Stimulated activated CD8-positive, alpha-beta memory T cell treated with anti-CD3 and anti-CD28 coated beads, Interleukin-7, amount 100 ng/mL, for 4 hours (primary cell): ENCODE measurements around the gene RHOA.

ENCODE experiments used
- DNase-seq, 2 donors: peaks; one replicate each; pipeline ENCODE4 v3.0.0-alpha.2; 2020; ENCODE audit warnings: low read depth in 2 of 2

Gene RHOA

DNA sequence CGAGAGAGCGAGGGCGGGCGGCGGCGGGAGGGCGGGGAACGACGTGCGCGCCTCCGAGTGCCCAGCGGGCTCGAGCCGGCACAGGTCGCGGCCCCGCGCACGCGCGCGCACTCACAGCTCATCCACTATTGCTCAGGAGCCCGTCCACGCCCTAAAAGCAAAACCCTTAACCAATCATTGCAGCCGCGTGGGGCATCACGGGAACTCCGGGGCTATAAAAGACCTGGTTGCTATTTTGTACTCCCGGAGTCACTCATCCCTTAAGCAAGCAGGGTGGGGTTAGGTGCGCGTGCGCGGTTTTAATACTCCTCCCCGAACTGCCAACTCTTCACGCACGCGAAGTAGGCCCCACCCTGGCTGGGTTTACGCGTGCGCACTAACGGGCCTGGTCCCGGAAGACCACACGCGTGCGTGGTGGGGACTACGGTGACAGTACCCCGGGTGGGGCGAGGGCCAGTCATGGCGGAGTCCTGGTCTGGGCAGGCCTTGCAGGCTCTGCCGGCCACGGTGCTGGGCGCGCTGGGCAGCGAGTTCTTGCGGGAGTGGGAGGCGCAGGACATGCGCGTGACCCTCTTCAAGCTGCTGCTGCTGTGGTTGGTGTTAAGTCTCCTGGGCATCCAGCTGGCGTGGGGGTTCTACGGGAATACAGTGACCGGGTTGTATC is at the start of gene RHOA, which contains the start of gene TCTA:
Gene RHOA (minus strand): TSS at position 9 of the 664 bp plus-strand sequence. CDS start 36,387 bp downstream, outside the sequence.
Gene TCTA (plus strand): TSS at position 456 of the 664 bp plus-strand sequence. CDS start 4 bp downstream, at position 460.
- peak; percentile 99 for DNase-seq

DNA sequence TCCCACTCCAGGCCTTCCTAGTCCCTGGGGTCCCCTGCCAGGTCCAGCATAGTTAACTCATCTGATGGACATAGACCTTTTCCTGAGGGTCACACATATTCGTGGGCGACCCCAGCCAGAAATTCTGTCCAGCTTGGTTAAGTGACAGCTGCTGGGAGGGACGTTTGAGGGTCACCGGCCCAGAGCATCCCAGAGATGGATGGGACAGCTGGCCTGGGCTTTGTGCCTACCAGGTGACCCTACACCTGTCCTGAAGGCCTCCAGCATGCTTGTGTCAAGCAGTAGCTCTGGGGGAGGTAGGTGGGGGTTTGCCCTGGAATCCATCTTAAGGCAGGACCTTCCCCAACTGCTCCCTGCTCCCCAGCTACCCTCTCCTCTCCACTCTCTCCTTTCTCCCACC is 49.2 kb upstream of the RHOA start:
- no peak for DNase-seq

DNA sequence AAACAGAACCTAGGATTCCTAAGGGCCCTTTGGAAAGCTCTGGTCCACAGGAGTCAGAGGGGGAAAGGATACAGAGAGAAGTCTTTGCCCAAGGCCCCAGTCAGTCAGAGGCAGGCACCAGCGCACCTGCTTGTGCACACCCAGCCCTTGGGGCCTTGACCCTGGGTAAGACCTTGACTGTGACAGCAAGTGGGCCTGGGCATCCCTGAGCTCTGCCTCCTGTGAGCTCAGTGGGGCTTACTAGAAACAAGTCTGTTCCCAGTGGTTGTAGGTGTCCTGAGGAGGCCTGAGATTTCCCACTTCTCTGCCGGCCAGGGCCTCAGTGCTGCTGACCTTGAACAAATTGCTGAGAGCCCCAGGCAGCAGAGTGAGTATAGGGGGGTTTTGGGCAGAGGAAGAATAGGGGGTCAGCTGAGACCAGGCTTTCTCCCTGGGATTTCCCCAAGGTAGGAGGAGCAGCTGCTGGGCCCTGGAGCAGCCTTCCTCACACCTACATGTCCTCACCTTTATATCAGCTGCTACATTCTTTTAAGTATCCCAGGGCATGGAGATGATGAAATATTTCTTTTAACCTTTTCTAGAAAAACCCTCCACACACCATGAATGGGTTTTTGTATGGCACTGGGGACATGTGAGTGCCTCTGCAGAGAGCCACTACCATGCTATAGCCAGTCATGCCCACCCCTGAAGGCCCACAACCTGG is 48.6 kb upstream of the RHOA start:
- no peak for DNase-seq

DNA sequence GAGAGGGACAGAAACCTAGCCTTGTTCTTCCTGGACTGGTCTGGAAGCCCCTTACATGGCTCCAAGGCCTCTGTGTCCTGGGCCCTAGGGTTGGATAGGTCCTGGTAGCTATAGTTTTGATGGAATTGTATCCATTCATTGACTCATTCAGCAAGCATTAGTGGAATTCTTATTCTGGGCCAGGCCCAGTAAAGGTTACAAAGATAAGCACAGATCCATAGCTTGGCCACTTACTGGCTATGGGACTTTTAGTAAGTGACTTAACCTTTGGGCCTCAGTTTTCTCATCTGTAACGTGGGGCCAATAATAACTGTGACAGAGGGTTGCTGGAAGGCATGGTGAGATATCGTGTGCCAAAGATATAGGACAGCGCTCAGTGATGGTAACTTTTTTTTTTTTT is 44.7 kb upstream of the RHOA start:
- DNase-seq: no peak

DNA sequence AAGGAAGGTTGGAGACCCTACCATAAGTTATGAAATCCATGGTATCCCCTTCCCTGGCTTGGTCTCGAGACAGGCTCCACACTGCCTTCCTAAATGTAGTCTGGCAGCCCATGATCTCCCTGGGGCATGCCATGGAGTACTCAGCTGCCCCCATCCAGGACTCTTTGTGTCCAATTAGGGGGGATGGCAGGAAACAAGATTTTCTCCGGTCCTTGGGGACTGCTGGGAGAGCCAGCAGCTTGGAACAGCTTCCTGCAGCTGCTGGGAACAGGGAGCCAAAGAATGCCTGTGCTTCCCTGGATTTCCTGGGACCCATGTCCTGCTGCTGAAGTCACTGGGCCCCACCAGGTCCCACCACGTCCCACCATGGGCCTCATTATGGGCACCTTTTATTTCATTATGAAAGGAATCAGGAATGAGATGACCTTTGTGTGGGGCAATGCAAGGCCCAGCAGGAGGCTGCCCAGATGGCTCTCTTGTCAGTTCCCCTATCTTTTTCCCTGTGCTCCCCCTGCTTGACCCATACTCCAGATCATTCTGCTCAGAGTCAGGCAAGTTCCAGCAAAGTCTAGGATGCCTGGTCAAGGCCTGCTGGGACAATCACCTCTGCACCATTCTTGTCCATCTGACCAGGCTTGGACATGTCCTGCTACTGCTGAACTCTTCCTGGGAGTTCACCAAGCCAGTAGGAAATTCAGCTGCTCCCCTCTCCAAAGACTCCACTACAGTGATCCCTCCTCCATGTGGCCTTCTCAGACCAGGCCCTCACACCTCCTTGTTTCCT is 43.3 kb upstream of the RHOA start:
- DNase-seq: no peak

DNA sequence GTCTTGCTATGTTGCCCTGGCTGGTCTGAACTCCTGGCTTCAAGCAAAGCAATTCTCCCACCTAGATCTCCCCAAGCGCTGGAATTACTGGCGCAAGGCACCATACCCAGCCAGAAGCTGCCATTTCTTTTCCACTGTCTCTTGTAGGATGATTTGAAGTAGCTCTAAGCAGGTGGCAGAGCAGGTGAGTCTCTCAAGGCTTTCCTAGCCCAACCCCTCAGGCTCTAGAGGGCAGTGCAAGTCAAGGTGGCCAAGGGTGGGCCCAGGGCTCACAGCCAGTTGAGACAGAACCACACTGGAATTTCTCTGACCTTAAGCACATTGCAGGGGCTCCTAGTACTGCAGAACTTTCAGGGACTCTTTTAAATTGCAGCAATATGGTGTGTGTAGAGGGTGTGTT is 42.7 kb upstream of the RHOA start:
- no peak for DNase-seq

DNA sequence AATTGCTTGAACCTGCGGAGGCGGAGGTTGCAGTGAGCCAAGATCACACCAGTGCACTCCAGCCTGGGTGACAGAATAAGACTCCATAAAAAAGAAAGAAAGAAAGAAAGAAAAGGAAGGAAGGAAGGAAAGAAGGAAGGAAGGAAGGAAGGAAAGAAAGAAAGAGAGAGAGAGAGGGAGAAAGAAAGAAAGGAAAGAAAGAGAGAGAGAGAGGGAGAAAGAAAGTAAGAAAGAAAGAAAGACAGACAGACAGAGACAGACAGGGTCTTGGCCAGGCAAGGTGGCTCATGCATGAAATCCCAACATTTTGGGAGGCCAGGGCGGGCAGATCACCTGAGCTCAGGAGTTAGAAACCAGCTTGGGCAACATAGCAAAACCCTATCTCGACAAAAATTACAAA is 41.8 kb upstream of the RHOA start:
- DNase-seq: no peak

DNA sequence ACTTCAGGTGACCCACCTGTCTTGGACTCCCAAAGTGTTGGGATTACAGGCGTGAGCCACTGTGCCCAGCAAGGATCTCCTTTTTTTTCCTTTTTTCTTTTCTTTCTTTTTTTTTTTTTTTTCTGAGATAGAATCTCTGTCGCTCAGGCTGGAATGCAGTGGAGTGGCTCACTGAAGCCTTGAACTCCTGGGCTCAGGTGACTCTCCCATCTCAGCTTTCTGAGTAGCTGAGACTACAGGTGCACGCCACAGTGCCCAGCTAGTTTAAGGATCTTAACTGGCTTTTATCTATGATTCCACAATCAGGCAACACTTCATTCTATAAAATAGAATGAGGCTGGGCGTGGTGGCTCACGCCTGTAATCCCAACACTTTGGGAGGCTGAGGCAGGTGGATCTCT is 33.6 kb upstream of the RHOA start:
- DNase-seq: no peak

DNA sequence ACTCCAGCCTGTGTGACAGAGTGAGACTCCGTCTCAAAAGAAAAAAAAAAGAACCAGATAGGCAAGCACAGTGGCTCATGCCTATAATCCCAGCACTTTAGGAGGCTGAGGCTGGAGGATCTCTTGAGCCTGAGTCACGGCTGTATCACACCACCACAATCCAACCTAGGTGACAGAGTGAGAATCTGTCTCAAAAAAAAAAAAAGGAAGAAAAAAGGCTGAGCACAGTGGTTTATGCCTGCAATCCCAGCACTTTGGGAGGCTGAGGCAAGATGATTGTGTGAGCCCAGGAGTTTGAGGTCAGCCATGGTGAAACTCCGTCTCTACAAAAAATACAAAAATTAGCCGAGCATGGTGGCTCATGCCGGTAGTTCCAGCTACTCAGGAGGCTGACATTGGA is 23.0 kb upstream of the RHOA start:
- DNase-seq: no peak

DNA sequence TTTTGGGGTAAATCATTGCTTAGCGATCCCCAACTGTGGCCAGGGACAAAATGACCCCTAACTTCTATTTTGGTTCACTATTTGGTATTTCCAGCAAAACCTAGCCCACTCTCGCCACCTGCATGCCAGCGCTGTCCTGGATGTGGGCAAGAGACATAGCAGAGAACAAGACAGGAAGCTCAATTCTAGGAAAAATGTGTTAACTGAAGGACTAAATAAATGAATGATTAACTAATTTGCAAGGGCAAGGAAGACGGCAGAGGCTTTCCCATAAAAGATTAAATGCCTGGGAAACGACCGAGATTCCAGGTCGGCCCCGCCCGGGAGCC is 16.9 kb upstream of the RHOA start:
- no peak for DNase-seq

DNA sequence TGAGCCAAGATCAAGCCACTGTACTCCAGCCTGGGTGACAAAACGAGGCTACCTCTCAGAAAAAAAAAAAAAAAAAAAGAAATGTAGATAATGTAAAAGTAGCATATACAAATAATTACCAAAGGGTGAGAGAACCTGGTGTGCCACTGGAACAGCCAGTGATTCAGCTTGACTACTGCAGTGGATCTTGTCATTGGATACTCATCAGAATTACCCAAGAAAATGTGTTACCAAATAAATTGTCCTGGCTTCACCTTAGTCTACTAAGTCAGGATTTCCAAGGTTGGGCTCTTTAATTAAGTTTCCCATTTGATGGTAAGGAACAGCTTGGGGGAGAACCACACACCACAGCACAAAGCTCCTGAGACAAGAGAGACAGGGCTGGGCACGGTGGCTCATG is 15.8 kb upstream of the RHOA start:
- DNase-seq: no peak

DNA sequence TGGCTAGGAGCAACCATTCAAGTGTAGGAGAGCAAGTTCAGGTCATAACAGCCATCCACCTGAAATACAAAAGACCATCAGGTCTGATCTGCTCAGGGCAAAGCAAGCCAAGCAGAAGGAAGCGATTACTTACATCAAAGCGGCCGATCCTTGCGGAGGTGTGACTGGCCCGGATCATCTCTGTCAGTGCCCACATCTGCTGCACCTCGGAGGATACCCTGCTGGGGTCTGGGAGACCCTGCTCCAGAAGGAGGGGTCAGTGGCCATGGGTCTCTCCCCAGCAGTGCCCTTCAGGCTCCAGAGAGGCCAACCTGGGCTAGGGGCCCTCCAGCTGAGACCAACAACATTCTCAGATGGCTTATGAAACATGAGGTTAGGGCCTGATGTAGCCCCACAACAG is 13.0 kb upstream of the RHOA start:
- DNase-seq: no peak

DNA sequence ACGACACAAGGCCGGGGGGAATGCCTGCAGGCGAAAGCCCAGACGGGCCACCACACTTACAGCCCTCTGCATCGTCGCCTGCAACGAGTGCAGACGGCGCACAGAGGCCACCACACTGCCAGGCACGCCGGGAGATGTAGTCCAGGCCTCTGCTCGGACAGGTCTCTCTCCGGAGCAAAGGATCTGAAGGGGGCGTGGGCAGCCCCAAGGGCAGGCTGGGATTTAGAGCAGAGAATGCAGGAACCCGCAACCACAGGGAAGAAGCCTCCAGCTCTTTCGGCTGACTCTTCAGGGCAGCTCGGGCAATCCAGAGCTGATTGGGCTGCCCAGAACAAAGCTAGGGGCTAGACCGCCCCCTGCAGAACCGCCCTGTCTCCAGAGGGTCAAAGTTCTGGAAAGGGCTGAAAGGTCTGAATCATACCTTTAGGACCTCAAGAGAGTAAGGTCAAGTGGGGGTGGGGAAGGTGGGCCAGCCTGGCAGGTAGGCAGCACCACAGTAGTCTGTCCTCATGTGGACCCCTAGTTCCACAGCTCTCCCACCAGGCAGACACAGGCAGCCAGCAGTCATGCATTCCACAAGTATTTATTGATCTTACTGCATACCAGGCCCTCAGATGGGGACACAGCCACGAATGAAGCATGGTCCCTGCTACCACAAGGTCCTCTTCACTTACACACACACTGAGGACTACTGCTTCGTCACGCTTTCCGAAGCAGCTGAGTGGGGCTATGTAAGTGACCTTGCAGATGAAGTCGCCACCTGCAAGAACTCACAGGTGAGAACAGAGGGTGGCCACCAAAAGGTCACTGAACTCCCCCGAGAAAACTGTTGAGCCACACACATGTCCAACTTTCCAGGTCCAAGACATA is 10.8 kb upstream of the RHOA start, which contains the start of gene AMT:
Gene AMT (minus strand): TSS at position 95 of the 870 bp plus-strand sequence. CDS start 23 bp downstream, at position 72.
- no peak for DNase-seq

DNA sequence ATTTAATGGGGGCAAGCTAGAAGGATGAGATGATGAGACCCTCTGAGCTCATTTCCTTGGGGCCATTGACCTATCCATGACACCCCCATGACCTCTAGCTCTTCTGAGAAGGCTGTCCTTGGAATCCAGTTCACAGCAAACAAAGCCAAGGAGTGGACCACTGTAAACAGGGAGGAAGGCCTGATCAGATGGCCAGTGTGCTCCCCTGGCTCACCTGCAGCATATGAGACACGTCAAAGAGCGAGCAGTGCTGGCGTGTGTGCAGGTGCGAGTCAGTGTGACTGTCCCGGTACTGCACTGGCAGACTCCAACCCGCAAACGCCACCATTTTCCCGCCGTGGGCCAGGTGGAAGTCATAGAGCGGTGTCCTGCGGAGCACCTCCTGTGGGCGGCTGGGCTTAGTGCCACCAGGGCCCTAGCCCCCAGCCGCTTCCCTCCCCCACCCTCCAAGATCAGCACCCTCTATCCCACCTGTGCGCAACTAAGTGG is 10.2 kb upstream of the RHOA start:
- DNase-seq: no peak

DNA sequence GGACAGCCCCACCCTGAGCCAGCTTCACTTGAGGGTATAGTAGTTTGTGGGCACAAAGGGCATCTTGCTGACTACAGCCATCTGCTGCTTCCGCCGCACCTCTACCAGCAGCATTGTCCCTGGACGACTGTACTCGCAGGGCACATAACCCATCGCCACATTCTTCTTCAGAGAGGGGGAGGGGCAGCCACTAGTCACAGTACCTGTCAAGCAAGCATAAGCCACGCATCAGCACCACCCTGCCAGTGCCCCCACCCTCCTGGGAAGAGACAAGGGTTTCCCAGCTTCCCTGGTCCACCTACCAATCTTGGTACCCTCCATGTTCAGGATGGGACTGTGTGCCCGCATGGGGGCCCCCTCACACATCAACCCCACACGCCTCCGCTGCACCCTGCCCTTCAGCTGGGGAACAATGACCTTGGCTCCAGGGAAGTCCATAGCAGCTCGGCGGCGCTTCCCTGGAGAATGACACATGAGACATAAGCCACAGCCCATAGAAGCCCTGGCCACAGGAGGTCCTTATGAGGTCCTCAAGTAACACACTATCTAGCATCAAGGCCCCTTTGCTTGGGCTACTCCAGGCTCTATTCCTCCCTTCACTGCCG is 5.8 kb upstream of the RHOA start:
- no peak for DNase-seq

DNA sequence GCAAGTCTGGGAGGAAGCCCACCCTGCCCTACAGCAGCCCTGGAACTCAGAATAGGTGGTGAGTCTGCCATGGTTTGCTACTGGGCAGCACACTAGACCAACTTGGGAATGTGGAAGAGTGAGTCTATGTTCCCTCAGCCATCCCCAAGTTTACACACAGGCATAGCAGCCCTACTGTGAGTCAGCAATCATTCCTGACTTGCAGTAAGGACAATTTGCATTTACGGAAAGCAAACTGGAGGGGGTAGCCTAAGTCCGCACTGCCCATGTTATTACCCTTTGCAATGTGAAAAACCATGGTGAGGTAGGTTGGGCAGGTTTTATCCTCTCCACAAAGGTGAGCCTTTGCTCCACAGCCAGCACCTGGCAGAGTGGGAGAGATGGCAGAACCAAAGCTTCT is 5.1 kb upstream of the RHOA start:
- DNase-seq: no peak

DNA sequence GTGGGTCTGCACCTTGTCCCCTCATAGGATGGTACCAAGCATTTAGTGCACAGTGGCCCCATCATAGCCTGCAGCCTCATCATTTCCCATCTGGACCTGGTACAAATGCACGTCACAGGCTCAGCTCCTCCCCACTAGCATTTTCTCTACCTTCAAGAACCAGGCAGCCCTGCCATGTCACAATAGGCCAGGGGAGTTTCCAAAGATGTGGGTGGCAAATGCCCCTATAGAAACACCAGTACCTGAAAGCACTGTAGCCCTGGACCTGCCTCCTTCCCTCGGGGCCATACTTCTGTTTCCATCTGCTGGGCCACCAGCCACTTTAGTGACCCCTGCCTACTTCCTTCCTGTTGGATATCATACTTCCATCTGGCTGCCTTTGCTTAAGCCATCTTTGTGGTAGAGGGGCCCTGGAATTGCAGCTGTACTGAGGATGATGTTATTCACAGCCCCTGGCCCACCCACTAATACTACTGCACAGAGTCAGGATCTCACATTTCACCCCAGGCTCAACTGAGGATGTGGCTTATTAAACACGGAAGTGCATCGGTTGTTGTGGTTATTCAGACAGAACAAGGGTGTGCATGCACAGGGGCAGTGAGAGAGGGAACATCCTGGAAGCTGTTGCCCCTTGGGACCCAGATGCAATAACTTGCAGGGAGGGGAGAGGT is 4.3 kb upstream of the RHOA start:
- peak; percentile 51 to 60 for DNase-seq

DNA sequence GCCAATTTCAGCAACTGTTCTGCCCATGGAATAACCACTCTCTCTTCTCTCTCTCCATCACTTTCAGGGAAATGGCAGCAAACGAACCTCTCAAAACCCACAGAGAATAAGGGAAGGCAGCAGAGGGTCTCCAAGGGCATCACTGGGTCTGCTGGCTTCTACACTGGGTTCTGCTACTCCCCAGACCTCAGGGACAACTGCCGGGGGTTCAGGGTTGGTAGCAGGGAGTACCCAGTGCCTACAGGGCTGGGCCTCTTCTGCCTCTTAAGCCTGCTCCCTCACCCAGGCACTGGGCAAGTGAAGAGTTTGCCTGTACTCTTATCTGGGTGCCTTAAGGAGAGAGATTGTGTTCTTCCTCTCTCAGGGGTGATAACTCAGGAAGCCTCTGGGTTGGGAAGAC is 3.0 kb upstream of the RHOA start:
- no peak for DNase-seq

DNA sequence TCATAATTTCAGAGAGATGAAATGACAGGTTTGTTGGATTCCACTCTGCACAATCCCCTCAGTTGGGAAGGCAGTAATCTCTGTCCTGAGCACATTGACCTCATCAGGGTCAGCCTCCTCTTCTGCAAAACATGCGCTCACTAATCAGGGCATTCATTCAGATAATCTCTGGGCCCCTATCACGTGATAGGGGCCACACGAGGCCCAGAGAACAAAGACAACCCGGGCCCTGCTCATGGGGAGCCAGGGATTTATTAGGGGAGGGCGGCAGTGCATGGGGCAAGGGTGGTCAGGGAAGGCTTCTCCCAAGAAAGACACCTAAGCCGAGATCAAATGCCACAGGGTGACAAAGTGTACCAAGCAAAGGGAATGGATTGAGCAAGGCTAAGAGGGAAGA is 1.6 kb upstream of the RHOA start:
- DNase-seq: no peak

DNA sequence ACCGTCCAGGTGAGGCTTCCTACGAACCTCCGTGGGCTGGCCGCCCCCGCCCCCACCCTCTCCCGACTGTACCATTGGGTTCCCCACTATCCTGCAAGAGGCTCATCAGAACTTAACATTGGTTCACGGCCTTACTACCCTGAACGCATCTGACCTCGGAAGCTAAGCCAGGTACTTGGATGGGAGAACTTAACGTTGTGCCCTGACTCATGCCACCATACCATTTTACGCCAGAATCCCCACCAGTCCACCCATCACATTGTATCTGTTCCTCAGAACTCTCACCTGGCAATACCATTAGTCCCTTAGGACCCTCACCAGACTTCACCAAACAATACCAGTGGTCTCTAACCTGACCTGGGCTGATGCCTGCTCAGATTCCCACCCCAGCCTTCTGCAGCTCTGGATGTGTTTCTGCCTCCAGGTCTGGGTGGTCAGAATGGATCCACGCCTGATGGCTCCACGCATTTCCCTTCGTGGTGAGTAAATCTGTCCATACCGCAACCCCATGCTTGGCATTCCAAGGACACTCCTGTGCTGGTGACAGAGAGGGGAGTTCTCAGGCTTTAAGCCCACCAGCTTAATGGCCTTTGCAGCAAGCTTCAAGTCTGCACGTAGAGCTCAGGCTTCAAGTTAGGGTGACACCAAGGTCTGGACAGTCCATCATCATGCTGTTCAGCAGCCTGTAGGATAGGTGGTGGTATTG is 1.0 kb upstream of the RHOA start:
- no peak for DNase-seq
